H1 (cell line): ENCODE results near the gene IQCM. TPM values are rescaled to one million over a fixed set of nuclear protein-coding genes. Genes with fewer than 3 reads are reported as not detected.

Source experiments
- CTCF ChIA-PET: fragments of 300-600 bp; sonication (Branson Sonifier 250); formaldehyde crosslinking; loops from one replicate; lab custom pipeline; 2021; ENCODE audit not compliant: partially characterized antibody; lab: Charles Lee
- POLR2A ChIA-PET: fragments of 300-600 bp; sonication (Branson Sonifier 250); formaldehyde crosslinking; loops from one replicate; lab custom pipeline; 2021; ENCODE audit warnings: inconsistent platforms; ENCODE audit not compliant: partially characterized antibody; lab: Charles Lee
- DNase-seq, 2 experiments: peaks; one replicate each; pipeline versions ENCODE4 v3.0.0 to v3.0.0-alpha.2; 2010 to 2022; ENCODE audit warnings: low spot score in 2 of 2, low read depth in 1 of 2, mixed read lengths in 1 of 2
- FAIRE-seq: peaks from 2 replicates; lab custom pipeline; 2011; peaks lifted over from hg19 to GRCh38; lab: Jason Lieb, UNC
- H2AFZ ChIP-seq: 2 replicates; pipeline ENCODE4 v1.8.1; 2012; ENCODE audit warnings: low read length, inconsistent platforms
- H2AK5ac ChIP-seq: 2 replicates; pipeline ENCODE4 v1.6.1; 2013; ENCODE audit warnings: low read depth, low read length
- H2BK120ac ChIP-seq: replicated peaks from 2 replicates; pipeline ENCODE3; 2013; ENCODE audit warnings: low read depth, low read length, inconsistent platforms
- H2BK12ac ChIP-seq: 2 replicates; pipeline ENCODE4 v1.6.1; 2013; ENCODE audit warnings: low read depth, low read length
- H2BK15ac ChIP-seq: 2 replicates; pipeline ENCODE4 v1.6.1; 2013; ENCODE audit warnings: low read length
- H2BK20ac ChIP-seq: 2 replicates; pipeline ENCODE4 v1.6.1; 2013; ENCODE audit warnings: low read length
- H2BK5ac ChIP-seq: 2 replicates; pipeline ENCODE4 v1.6.1; 2013; ENCODE audit warnings: low read depth, low read length
- H3K14ac ChIP-seq: 2 replicates; pipeline ENCODE4 v1.6.1; 2013; ENCODE audit warnings: inconsistent platforms; ENCODE audit not compliant: insufficient read length
- H3K18ac ChIP-seq: 2 replicates; pipeline ENCODE4 v1.6.1; 2013; ENCODE audit warnings: low read length; ENCODE audit errors: extremely low read depth
- H3K23ac ChIP-seq: 2 replicates; pipeline ENCODE4 v1.6.1; 2013; ENCODE audit warnings: inconsistent platforms; ENCODE audit not compliant: insufficient read length
- H3K23me2 ChIP-seq: 2 replicates; pipeline ENCODE4 v1.6.1; 2013; ENCODE audit warnings: low read depth, low read length
- H3K27ac ChIP-seq: 2 replicates; pipeline ENCODE4 v1.6.1; 2011; ENCODE audit warnings: low read depth, low read length, inconsistent platforms
- H3K27me3 ChIP-seq, 4 experiments: replicated peaks in 1 of 4; 1 replicate in 1 of 4; 2 replicates in 3 of 4; pipeline versions ENCODE4 v1.6.1 to v1.8.1; 2011 to 2013; ENCODE audit warnings: low read length in 3 of 4, mild to moderate bottlenecking in 3 of 4, inconsistent platforms in 2 of 4, mixed read lengths in 2 of 4, moderate library complexity in 1 of 4; ENCODE audit not compliant: control insufficient read depth in 3 of 4, insufficient read depth in 3 of 4; ENCODE audit errors: extremely low read depth in 1 of 4
- H3K36me3 ChIP-seq, 4 experiments: 2 replicates each; pipeline versions ENCODE4 v1.6.1 to v1.8.1; 2011 to 2013; ENCODE audit warnings: mild to moderate bottlenecking in 4 of 4, low read length in 3 of 4, moderate library complexity in 2 of 4, control low read depth in 1 of 4, inconsistent platforms in 1 of 4; ENCODE audit not compliant: insufficient read depth in 4 of 4, control insufficient read depth in 2 of 4
- H3K4ac ChIP-seq: replicated peaks from 2 replicates; pipeline ENCODE3; 2013; ENCODE audit warnings: low read length, low read depth, mixed read lengths, inconsistent platforms; ENCODE audit not compliant: insufficient read length
- H3K4me1 ChIP-seq, 4 experiments: replicated peaks in 1 of 4; 1 replicate in 1 of 4; 2 replicates in 3 of 4; pipeline versions ENCODE4 v1.6.1 to v1.8.1; 2011 to 2013; ENCODE audit warnings: low read length in 3 of 4, inconsistent platforms in 2 of 4, mixed read lengths in 1 of 4; ENCODE audit not compliant: insufficient read depth in 4 of 4, control insufficient read depth in 3 of 4
- H3K4me2 ChIP-seq, 2 experiments: 2 replicates each; pipeline versions ENCODE4 v1.6.1 to v1.8.1; 2011 to 2013; ENCODE audit warnings: low read depth in 2 of 2, low read length in 2 of 2, control low read depth in 1 of 2, inconsistent platforms in 1 of 2, mild to moderate bottlenecking in 1 of 2; ENCODE audit not compliant: insufficient read depth in 1 of 2
- H3K4me3 ChIP-seq, 4 experiments: fragments of 200-600, 300-600 bp in 1 of 4; sonication (generic), shearing (Covaris generic), sonication (Bioruptor Twin) in 1 of 4; 2 replicates each; pipeline versions ENCODE4 v1.5.1 to v1.8.1; 2011 to 2016; ENCODE audit warnings: low read length in 4 of 4, low read depth in 3 of 4, control low read depth in 2 of 4, inconsistent platforms in 2 of 4, mild to moderate bottlenecking in 2 of 4, mixed read lengths in 1 of 4, moderate library complexity in 1 of 4; ENCODE audit not compliant: insufficient read depth in 2 of 4; ENCODE audit errors: extremely low read depth in 1 of 4
- H3K56ac ChIP-seq: replicated peaks from 2 replicates; pipeline ENCODE3; 2013; ENCODE audit warnings: low read depth, mild to moderate bottlenecking, mixed read lengths, low read length, inconsistent platforms; ENCODE audit not compliant: insufficient read length
- H3K79me1 ChIP-seq: 2 replicates; pipeline ENCODE4 v1.6.1; 2013; ENCODE audit warnings: low read depth, low read length, control low read depth
- H3K79me2 ChIP-seq, 2 experiments: 2 replicates each; pipeline versions ENCODE4 v1.6.1 to v1.8.1; 2012 to 2013; ENCODE audit warnings: low read length in 2 of 2, mild to moderate bottlenecking in 2 of 2, inconsistent platforms in 1 of 2; ENCODE audit not compliant: insufficient read depth in 2 of 2, control insufficient read depth in 1 of 2
- H3K9ac ChIP-seq, 4 experiments: replicated peaks in 1 of 4; 1 replicate in 1 of 4; 2 replicates in 3 of 4; pipeline versions ENCODE4 v1.6.1 to v1.8.1; 2011 to 2013; ENCODE audit warnings: low read depth in 3 of 4, low read length in 3 of 4, control low read depth in 2 of 4, mild to moderate bottlenecking in 2 of 4, moderate library complexity in 2 of 4, inconsistent platforms in 1 of 4; ENCODE audit errors: extremely low read depth in 1 of 4
- H3K9me3 ChIP-seq, 2 experiments: 2 replicates each; pipeline versions ENCODE4 v1.6.1 to v1.8.1; 2012 to 2013; ENCODE audit warnings: mild to moderate bottlenecking in 2 of 2, moderate library complexity in 2 of 2, control low read depth in 1 of 2, inconsistent platforms in 1 of 2, low read depth in 1 of 2, low read length in 1 of 2, mixed read lengths in 1 of 2; ENCODE audit not compliant: insufficient read depth in 2 of 2
- H4K20me1 ChIP-seq, 2 experiments: replicated peaks in 1 of 2; 2 replicates each; pipeline versions ENCODE3 to v1.8.1; 2011 to 2013; ENCODE audit warnings: inconsistent platforms in 2 of 2, low read length in 2 of 2, mild to moderate bottlenecking in 1 of 2; ENCODE audit not compliant: insufficient read depth in 2 of 2, control insufficient read depth in 1 of 2
- H4K5ac ChIP-seq: 2 replicates; pipeline ENCODE4 v1.6.1; 2013; ENCODE audit warnings: low read length, low read depth, mixed read lengths, inconsistent platforms; ENCODE audit not compliant: insufficient read length
- H4K8ac ChIP-seq: 2 replicates; pipeline ENCODE4 v1.8.0; 2013; ENCODE audit warnings: mild to moderate bottlenecking, moderate library complexity, low read length, inconsistent platforms; ENCODE audit not compliant: insufficient read depth; ENCODE audit errors: extremely low read depth
- H4K91ac ChIP-seq: replicated peaks from 2 replicates; pipeline ENCODE3; 2013; ENCODE audit warnings: low read length, mixed read lengths, inconsistent platforms; ENCODE audit not compliant: insufficient read length
- KDM4A ChIP-seq: IDR thresholded peaks from one replicate; pipeline ENCODE4 v1.7.1; 2012; ENCODE audit warnings: low read depth, mild to moderate bottlenecking, moderate library complexity, low read length, inconsistent platforms; ENCODE audit not compliant: severe bottlenecking
- WGBS, 2 experiments: shearing (Covaris generic) in 1 of 2; methylation state at CpG; one replicate each; pipeline versions ENCODE4 v1.1.6 to v1.1.7; 2013 to 2015; ENCODE audit warnings: low lambda C conversion rate in 2 of 2, mixed read lengths in 2 of 2, inconsistent platforms in 1 of 2, low coverage in 1 of 2, missing lambda C conversion rate in 1 of 2; ENCODE audit not compliant: insufficient replicate concordance in 2 of 2, insufficient coverage in 1 of 2, insufficient read length in 1 of 2; ENCODE audit errors: extremely low coverage in 1 of 2, missing lambda C conversion rate in 1 of 2; 5-methylcytosine and 5-hydroxymethylcytosine counted together
- polyA plus RNA-seq, 7 experiments: library from polyadenylated mRNA; depleted of rRNA in 3 of 7; stranded (reverse) in 5 of 7; unstranded in 2 of 7; fragments of >200 nt in 5 of 7; fragments of 200-250 nt in 2 of 7; gene quantifications; 1 replicate in 5 of 7; 2 replicates in 1 of 7; 4 replicates in 1 of 7; pipeline versions ENCODE4 v1.2.1 to v1.2.3, GENCODE V29; 2011 to 2013; ENCODE audit warnings: missing spikeins in 2 of 7, mixed read lengths in 2 of 7
- total RNA-seq: library from RNA; stranded (reverse); fragmentation: NEBNext Ultra II Directional; extraction: Animal tissue kit (Norgen Biotek cat#: 25700); gene quantifications from 2 replicates; pipeline ENCODE4 v1.2.1, GENCODE V29; 2021

The IQCM gene
- total and polyA plus RNA-seq, 2 of the 8 experiments (the other 6 are each of a cell fraction or from before 2014, with no cell fraction given): not detected

- Histone ChIP-seq H3K4ac (no peak overlapping the region), H2BK120ac (no peak overlapping the region), H3K23ac (no peak overlapping the region), H3K27me3 (no peaks in the 10 kb centered on the region), H3K23me2 (no peaks in the 10 kb centered on the region), H2BK20ac (no peak overlapping the region), H3K27ac (no peak overlapping the region), H3K4me1 (no peaks in the 10 kb centered on the region), H2AK5ac (no peak overlapping the region), H3K18ac (no peak overlapping the region), H3K79me2 (no peaks in the 10 kb centered on the region), H3K9ac (no peak overlapping the region), H3K56ac (no peak overlapping the region), H3K79me1 (no peaks in the 10 kb centered on the region), H2AFZ (no peak overlapping the region)
- DNase-seq: no peak
- no peak for FAIRE-seq
- POLR2A ChIA-PET: no interaction called here
- WGBS, 2 experiments: 92% methylated on average over 2 of the region's 2 CpGs; no CpG with 5 or more reads in 1 of the 2 experiments
- no peak for TF ChIP-seq KDM4A
- TF ChIP-seq, all 59 proteins: peak for 0
- no peak overlapping the region for H4K5ac ChIP-seq
- H3K36me3 ChIP-seq: no peaks in the 10 kb centered on the region
- no peak overlapping the region for H2BK15ac ChIP-seq
- no peak overlapping the region for H4K91ac ChIP-seq
- no peaks in the 10 kb centered on the region for H3K9me3 ChIP-seq
- H2BK5ac ChIP-seq: no peak overlapping the region
- no peak overlapping the region for H3K4me2 ChIP-seq
- no peak overlapping the region for H4K8ac ChIP-seq
- no peaks in the 10 kb centered on the region for H4K20me1 ChIP-seq
- no peak overlapping the region for H2BK12ac ChIP-seq
- H3K14ac ChIP-seq: no peak overlapping the region
- CTCF ChIA-PET: interaction anchor here (0.5 to 1.2 kb wide), 2 partner anchors 15 to 102 kb away, joined by 3 to 4 read pairs; no protein-coding TSS in a partner anchor
- H3K4me3 ChIP-seq: no peak overlapping the region
These were observed 280.9 kb downstream of the IQCM start for GRCh38 chr4:149534779-149535178.
